SKM-1 treated with dmso at 0.1 percent for 144 hours (cell line): Measurements from ENCODE around the gene HDGFL2.

Experiments
- DNase-seq: peaks from one replicate; lab custom pipeline; 2025; ENCODE audit not compliant: unreplicated experiment; lab: John Stamatoyannopoulos, UW

HDGFL2 gene

DNA sequence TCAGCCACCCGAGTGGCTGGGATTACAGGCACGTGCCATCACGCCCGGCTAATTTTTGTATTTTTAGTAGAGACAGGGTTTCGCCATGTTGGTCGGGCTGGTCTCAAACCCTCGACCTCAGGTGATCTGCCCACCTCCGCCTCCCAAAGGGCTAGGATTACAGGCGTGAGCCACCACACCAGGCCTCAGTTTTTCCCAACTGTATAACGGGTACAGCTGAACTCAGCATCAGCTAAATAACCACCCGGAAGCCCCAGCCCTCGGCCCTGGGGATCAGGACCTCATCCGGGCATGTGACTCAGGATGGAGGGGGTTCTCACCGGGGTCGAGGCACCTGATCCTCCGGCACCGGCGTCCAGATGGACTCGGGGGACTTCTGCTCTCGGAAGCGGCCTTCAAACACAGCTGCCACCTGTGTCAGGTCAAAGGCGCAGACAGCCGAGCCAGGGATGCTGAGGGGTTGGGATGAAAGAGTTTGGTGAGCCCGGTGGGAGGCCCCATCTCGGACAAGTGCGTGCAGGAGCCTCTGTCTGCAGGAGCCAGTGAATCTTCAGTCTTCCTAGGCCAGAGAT, 78.5 kb downstream of the HDGFL2 start:
- no peak for DNase-seq
